ENCODE results near the gene FBXO9. TPM values are rescaled to one million over a fixed set of nuclear protein-coding genes. Genes with fewer than 3 reads are reported as not detected.

FBXO9 gene
- total and polyA plus RNA-seq, 10 of the 15 experiments (the other 5 are each of a cell fraction or from before 2014, with no cell fraction given) = 9.9 to 68.9 (median 31.3) TPM

- Histone ChIP-seq H3K27me3 (replicated peaks in 1 of 2; ENCODE audit: control insufficient read depth in 2 of 2, insufficient read depth in 2 of 2, low read length in 1 of 2) (no peaks in the 10 kb centered on the region), H3K4me3 (no peak overlapping the region), H3K27ac (ENCODE audit: control insufficient read depth, insufficient read depth) (no peak overlapping the region), H4K20me1 (ENCODE audit: control insufficient read depth, insufficient read depth) (no peaks in the 10 kb centered on the region), H2AFZ (ENCODE audit: control insufficient read depth, low read depth, low read length) (no peak overlapping the region), H3K4me1 (ENCODE audit: control insufficient read depth, insufficient read depth, low read length) (peaks cover 11% of the 10 kb centered on the region), H3K36me3 (ENCODE audit: control insufficient read depth in 2 of 2, insufficient read depth in 2 of 2, low read length in 1 of 2) (peaks cover 0 to 5% of the 10 kb centered on the region in 2 experiments; a peak in 1 of 4 replicates), H3K9ac (ENCODE audit: control insufficient read depth, insufficient read depth, low read length) (no peak overlapping the region), H3K4me2 (ENCODE audit: control insufficient read depth, insufficient read depth) (no peak overlapping the region), H3K79me2 (ENCODE audit: control insufficient read depth, insufficient read depth, low read length) (peaks cover 13% of the 10 kb centered on the region), H3K9me3 (replicated peaks; ENCODE audit: control insufficient read depth, insufficient read depth, low read length) (no peaks in the 10 kb centered on the region)
- no peak for FAIRE-seq
- ChIA-PET POLR2A (no interaction called here), RAD21 (ENCODE audit: unreplicated experiment) (interaction anchor here (1.1 kb wide), 1 partner anchor 102 kb away, joined by 3 read pairs; no protein-coding TSS in a partner anchor), CTCF (interaction anchor here (1.7 to 5.6 kb wide), 2 partner anchors 13 to 75 kb away, joined by 5 to 23 read pairs; partner anchors contain the start of gene GSTA4), SMC1A (ENCODE audit: uncharacterized antibody, unreplicated experiment) (interaction anchor here (1.1 to 4.9 kb wide), 3 partner anchors 13 to 75 kb away, joined by 3 to 18 read pairs (median 3); partner anchors contain the start of gene GSTA4)
- 0% methylated on average over 1 of the region's 1 CpG for WGBS (ENCODE audit: insufficient coverage, insufficient replicate concordance, low lambda C conversion rate, missing lambda C conversion rate)
- no TSS peak for BruUV-seq (replicated peaks)
- intact Hi-C loops (cut with micrococcal nuclease; ENCODE audit: unreplicated experiment) = no loop called here
- TF ChIP-seq KLF5 (IDR thresholded peaks at IDR 0.05; ENCODE audit: partially characterized antibody) = no peak
- no peak for TF ChIP-seq CBX3 (IDR thresholded peaks at IDR 0.05; ENCODE audit: borderline replicate concordance, low read depth)
- no peak for TF ChIP-seq ZZZ3 (IDR thresholded peaks at IDR 0.05; ENCODE audit: control insufficient read depth, insufficient read length, low read depth)
- TF ChIP-seq RB1 (IDR thresholded peaks at IDR 0.05; ENCODE audit: borderline replicate concordance) = no peak
- TF ChIP-seq MEF2A (IDR thresholded peaks at IDR 0.05; ENCODE audit: insufficient read depth, low read depth, low read length) = no peak
- TF ChIP-seq MEF2B (IDR thresholded peaks at IDR 0.05; ENCODE audit: partially characterized antibody, poor library complexity, severe bottlenecking) = no peak
- no peak for TF ChIP-seq EGR1 (IDR thresholded peaks at IDR 0.05; ENCODE audit: borderline replicate concordance in 1 of 2, low read depth in 2 of 2, low read length in 2 of 2)
- TF ChIP-seq GATAD2B (conservative IDR thresholded peaks at IDR 0.05; ENCODE audit: low read depth) = no peak
- TF ChIP-seq ZNF207 (IDR thresholded peaks at IDR 0.05; ENCODE audit: borderline replicate concordance) = no peak
- no peak for TF ChIP-seq EED (IDR thresholded peaks at IDR 0.05; ENCODE audit: low read depth)
- TF ChIP-seq STAT1 (conservative IDR thresholded peaks at IDR 0.05) = no peak
- TF ChIP-seq, protein P1, sequence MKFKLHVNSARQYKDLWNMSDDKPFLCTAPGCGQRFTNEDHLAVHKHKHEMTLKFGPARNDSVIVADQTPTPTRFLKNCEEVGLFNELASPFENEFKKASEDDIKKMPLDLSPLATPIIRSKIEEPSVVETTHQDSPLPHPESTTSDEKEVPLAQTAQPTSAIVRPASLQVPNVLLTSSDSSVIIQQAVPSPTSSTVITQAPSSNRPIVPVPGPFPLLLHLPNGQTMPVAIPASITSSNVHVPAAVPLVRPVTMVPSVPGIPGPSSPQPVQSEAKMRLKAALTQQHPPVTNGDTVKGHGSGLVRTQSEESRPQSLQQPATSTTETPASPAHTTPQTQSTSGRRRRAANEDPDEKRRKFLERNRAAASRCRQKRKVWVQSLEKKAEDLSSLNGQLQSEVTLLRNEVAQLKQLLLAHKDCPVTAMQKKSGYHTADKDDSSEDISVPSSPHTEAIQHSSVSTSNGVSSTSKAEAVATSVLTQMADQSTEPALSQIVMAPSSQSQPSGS (IDR thresholded peaks at IDR 0.05; ENCODE audit: low read length) = no peak
- in situ Hi-C loops (cut with MboI) = no loop called here
- ATAC-seq = no peak
- DNase-seq (ENCODE audit: low read depth, low spot score) = no peak
Observed at GRCh38 chr6:53069427-53069826, 4.2 kb downstream of the FBXO9 start.
